AG08396 (cell line): ENCODE results near the gene UBAP2.
A peak's percentile ranks its signal among the peaks of the same experiment; 100 is the strongest.

Experiments used
- DNase-seq: peaks from one replicate; pipeline ENCODE4 v3.0.0; 2012; ENCODE audit warnings: low spot score, mixed read lengths

UBAP2 gene

GRCh38 chr9:33923998-33924701 lies 124.5 kb downstream of the UBAP2 start:
- no peak for DNase-seq

GRCh38 chr9:33923079-33923478 lies 125.6 kb downstream of the UBAP2 start:
- no peak for DNase-seq

DNA sequence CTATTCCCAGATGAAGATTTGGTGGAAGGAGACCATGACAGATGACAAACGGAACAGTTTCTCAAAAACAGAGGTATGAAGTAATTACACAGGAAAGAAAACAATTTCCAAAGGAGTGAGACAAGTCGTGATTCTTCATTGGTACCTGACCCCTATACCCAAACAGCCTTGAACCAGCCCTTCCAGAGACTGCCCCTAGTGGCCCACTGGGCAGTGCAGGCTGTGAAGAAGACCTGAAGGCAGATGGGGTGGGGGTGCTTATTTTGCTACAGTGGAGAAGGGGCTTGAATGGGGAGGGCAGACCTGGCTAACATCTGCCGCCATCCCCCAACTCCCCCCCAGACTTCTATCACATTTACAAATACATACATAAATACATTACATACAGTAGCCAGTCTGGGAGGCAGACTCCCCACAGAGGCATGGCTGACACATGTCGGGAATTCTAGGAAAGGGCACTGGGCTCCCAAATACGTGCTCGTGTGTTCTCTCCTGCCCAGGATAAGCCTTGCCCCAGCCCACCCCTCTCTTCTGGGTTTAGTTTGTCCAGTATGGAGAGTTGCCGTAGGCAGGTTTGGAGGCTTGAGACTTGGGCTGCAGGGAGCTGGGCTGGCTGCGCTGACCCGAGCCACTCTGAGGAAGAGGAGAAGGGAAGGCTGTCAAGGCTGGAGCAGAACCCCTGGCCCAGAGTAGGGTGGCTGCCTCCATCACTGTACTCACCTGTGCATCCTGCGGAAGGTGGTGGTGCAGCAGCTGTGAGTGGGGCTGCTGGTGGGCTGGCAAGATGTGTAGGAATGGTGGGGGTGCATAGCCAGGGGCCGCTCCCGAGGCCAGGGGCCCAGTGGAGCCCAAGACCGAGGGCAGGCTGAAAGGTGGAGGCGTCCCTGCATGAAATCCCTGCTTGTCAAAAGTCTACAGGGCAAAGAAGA lies 126.5 kb downstream of the UBAP2 start:
- DNase-seq: peak; percentile 48

DNA sequence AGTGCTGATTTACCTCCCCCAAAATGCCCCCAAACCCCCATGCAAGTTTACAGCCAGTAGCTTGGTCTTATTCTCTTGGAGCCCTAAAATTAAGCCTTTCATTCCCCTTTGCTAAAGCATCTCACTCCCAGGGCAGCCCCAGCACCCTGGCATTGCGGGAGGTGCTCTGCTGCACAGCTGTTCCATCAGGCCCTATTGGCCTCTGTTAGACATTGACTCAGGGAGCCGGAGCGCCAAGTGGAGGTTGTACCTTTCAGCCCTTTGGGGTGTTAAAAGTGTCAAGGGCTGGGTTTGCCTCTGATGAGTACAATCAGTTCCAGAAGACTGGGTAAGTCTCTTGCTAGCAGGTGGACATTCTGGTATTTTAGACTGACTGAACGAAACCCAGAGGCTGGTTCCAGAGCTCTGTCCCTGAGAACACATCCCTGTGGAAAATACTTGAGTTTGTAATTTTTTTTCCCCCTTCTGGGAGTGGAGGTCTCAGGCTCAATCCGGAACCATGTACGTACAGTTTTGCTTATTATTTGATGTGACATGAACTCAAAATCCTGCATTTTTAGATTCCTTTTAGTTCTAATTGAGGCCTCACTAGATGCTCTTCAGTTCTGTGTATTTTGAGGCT lies 129.3 kb downstream of the UBAP2 start:
- DNase-seq: no peak

GRCh38 chr9:33917036-33917435 lies 131.7 kb downstream of the UBAP2 start:
- DNase-seq: no peak

- no peak for DNase-seq
Observed at GRCh38 chr9:33914887-33915628, 133.6 kb downstream of the UBAP2 start.

- DNase-seq: no peak
Observed at GRCh38 chr9:33913541-33913940, 135.1 kb downstream of the UBAP2 start.

DNA sequence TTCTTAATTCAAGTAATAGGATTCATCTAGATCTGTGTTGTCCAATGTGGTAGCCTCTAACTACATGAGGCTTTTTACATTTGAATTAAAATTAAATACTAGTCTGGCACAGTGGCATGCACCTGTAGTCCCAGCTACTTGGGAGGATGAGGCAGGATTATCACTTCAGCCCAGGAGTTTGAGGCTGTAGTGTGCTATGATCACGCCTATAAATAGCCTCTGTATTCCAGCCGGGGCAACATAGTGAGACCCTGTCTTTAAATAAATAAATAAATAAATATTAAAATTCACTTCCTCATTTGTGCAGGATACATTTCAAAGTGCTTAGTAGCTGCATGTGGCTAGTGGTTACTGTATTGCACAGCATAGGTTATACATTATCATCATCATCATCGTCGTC lies 139.9 kb downstream of the UBAP2 start:
- no peak for DNase-seq

DNA sequence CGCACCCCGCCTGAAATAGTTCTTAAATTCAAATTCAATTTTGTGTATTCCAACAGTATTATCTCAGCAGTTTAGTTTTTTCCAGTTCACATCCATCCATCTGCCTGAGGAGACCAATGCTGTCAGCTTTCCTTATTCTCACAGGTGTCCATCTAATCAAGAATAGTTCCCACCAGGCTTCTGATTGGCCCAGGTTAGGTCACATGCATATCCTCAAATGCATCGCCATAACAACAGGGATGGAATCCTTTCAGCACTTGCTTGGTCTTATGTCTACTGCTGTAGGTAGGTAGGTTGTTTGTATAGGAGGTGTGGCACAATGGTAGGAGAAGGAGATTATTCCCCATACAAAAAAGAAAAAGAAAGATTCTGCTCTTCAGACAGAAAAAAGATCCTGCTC lies 140.6 kb downstream of the UBAP2 start:
- no peak for DNase-seq

GRCh38 chr9:33907347-33907746 lies 141.3 kb downstream of the UBAP2 start:
- no peak for DNase-seq

DNA sequence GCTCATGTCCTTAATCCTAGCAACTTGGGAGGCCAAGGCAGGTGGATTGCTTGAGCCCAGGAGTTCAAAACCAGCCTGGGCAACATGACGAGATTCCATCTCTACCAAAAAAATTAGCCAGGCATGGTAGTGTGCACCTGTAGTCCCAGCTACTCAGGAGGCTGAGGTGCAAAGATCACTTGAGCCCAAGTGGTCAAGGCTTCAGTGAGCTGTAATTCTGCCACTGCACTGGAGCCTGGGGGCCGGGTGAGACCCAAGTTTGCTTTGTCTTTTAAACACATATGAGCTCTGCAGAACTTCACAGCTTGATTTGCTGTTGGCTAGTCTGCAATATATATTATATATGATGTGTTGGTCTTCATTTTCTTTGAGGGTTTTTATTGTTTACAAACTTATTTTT lies 141.9 kb downstream of the UBAP2 start:
- DNase-seq: no peak

DNA sequence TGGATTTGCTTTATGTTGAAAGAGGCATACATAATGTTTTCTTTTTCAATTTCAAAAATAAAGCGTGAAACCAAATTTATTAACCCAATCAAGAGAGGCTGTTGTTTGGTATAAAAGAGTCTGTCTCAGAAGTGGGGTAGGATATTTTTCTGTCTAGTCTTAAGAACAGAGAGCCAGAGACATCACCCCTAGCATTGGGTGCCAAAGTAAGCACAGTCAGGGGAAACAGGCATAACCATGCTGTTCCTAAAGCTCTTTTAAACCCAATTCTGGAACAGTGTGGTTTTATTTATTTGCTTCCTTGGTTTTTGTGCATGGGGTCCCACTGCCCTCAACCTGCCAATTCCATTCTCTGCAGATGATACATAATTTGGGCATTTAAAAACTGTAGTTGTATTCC lies 143.6 kb downstream of the UBAP2 start:
- no peak for DNase-seq

DNA sequence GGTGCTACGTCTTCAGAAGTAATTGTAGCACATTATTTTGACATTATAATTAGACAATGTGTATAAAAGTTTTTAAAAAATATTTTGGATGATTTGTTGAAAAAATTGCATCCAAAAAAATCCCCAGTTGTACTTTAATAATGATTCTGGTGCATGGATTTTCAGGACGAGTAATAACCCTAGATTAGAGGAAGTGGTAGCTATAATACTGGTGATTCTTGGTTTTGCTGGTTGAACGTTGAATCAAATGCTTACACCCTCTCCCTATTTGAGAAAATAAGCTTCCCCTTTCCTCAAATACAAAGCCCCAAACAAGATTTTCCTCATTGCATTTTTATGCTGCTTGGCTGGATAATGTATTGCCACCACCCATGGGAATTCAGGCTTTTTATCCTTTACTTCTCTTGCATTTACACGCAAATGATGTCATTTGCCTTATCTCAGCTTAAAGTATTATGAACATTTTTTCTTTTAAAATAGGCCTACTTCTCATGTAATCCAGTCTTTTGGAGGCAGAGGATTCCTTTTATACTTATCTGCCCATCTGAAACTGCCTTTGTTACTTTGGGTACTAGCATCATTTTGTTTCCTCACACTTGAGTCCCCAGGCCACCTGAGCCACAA lies 145.4 kb downstream of the UBAP2 start:
- DNase-seq: no peak

DNA sequence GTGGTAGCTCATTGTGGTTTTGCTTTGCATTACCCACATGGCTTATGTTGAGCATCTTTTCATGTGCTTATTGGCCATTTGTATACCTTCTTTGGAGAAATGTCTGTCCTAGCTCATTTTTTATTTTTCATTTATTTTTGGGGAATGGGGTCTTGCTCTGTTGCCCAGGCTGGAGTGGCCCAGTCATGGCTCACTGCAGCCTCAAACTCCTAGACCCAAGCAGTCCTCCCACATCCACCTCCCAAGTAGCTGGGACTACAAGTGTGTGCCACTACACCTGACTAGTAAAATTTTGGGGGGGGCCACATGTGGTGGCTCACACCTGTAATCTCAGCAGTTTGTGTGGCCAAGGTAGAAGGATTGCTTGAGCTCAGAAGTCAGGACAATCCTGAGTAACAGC lies 154.4 kb downstream of the UBAP2 start:
- DNase-seq: no peak

GRCh38 chr9:33893861-33894260 lies 154.8 kb downstream of the UBAP2 start:
- DNase-seq: no peak

GRCh38 chr9:33885948-33886347 lies 162.7 kb downstream of the UBAP2 start:
- DNase-seq: no peak

GRCh38 chr9:33884856-33885701 lies 163.6 kb downstream of the UBAP2 start:
- no peak for DNase-seq

DNA sequence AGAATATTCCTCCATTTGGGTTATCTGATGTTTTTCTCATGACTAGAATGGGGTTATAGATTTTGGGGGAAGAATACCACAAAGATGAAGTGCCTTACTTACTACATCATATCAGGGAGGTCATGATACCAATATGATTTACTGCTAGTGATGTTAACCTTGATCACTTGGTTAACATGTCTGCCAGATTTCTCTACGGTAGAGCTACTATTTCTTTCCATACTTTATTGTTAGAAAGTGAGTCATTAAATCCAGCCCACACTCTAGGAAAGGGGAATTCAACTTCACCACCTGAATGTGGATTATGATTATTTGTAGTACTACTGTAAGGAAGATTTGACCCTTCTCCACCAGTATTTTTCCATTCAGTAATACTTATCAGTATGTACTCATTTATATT lies 167.1 kb downstream of the UBAP2 start:
- no peak for DNase-seq

GRCh38 chr9:33880211-33881089 lies 168.2 kb downstream of the UBAP2 start:
- DNase-seq: no peak
